HepG2 (cell line): ENCODE results near the gene CNTN5. TPM values are rescaled to one million over a fixed set of nuclear protein-coding genes. Genes with fewer than 3 reads are reported as not detected.

ENCODE experiments used
- ATAC-seq: fragments of 200-7000 bp; cut with Tn5 transposase; 3 replicates; pipeline ENCODE4 v1.9.1; 2020; ENCODE audit warnings: mild to moderate bottlenecking, moderate library complexity
- BruUV-seq: library from RNA; stranded (reverse); fragments of 400-500 nt; replicated peaks from 2 replicates; lab custom pipeline; 2021; lab: Mats Ljungman, UMichigan
- CTCF ChIA-PET: fragments of 300-600 bp; formaldehyde crosslinking; extraction: SDS; loops from one replicate; lab custom pipeline; 2021; ENCODE audit warnings: low total read pairs, inconsistent platforms, low intra/inter-chr PET ratio; lab: Yijun Ruan, JAX
- POLR2A ChIA-PET: fragments of 350-600 bp; sonication (Branson Sonifier 250); formaldehyde crosslinking; loops from one replicate; lab custom pipeline; 2020; ENCODE audit warnings: antibody characterized with exemption, inconsistent platforms; lab: Yijun Ruan, JAX
- DNase-seq: peaks from one replicate; pipeline ENCODE4 v3.0.0-alpha.2; 2015; ENCODE audit warnings: low spot score
- FAIRE-seq: peaks from 3 replicates; lab custom pipeline; 2011; peaks lifted over from hg19 to GRCh38; lab: Jason Lieb, UNC
- H2AFZ ChIP-seq: one replicate; pipeline ENCODE4 v1.6.1; 2011; ENCODE audit warnings: low read length, inconsistent platforms
- H3K27ac ChIP-seq: fragments of 300-600 bp; 3 replicates; pipeline ENCODE4 v1.8.0; 2011; ENCODE audit warnings: mixed run types, mild to moderate bottlenecking, mixed read lengths, low read length, inconsistent platforms; ENCODE audit not compliant: insufficient read depth; ENCODE audit errors: extremely low read length
- H3K27me3 ChIP-seq, 2 experiments: fragments of 200-600 bp in 1 of 2; 2 replicates in 1 of 2; 3 replicates in 1 of 2; pipeline versions ENCODE4 v1.6.0 to v1.8.0; 2011; ENCODE audit warnings: low read length in 2 of 2, mild to moderate bottlenecking in 2 of 2, moderate library complexity in 2 of 2, inconsistent platforms in 1 of 2; ENCODE audit not compliant: insufficient read depth in 2 of 2, control insufficient read depth in 1 of 2
- H3K36me3 ChIP-seq, 2 experiments: fragments of 200-600 bp in 1 of 2; replicated peaks in 1 of 2; 2 replicates in 1 of 2; 3 replicates in 1 of 2; pipeline versions ENCODE4 v1.5.1 to v1.8.0; 2011; ENCODE audit warnings: low read length in 2 of 2, inconsistent platforms in 1 of 2; ENCODE audit not compliant: insufficient read depth in 2 of 2, control insufficient read depth in 1 of 2
- H3K4me1 ChIP-seq: 2 replicates; pipeline ENCODE4 v1.5.1; 2012; ENCODE audit warnings: low read length, inconsistent platforms; ENCODE audit not compliant: insufficient read depth
- H3K4me2 ChIP-seq: 2 replicates; pipeline ENCODE4 v1.6.0; 2011; ENCODE audit warnings: low read depth, low read length, inconsistent platforms
- H3K4me3 ChIP-seq, 3 experiments: fragments of 200-600 bp in 1 of 3; sonication (generic), shearing (Covaris generic) in 1 of 3; replicated peaks in 1 of 3; 2 replicates each; pipeline ENCODE4 v1.5.1; 2011 to 2016; ENCODE audit warnings: low read length in 3 of 3, inconsistent platforms in 2 of 3, low read depth in 2 of 3, mild to moderate bottlenecking in 2 of 3, control low read depth in 1 of 3, mixed read lengths in 1 of 3; ENCODE audit not compliant: insufficient read depth in 1 of 3
- H3K79me2 ChIP-seq: one replicate; pipeline ENCODE4 v1.6.1; 2011; ENCODE audit warnings: low read length, inconsistent platforms; ENCODE audit not compliant: insufficient read depth
- H3K9ac ChIP-seq: 2 replicates; pipeline ENCODE4 v1.6.0; 2011; ENCODE audit warnings: mild to moderate bottlenecking, low read depth, low read length, inconsistent platforms; ENCODE audit not compliant: insufficient read depth
- H3K9me3 ChIP-seq: 2 replicates; pipeline ENCODE4 v1.5.1; 2012; ENCODE audit warnings: mild to moderate bottlenecking, low read length
- H4K20me1 ChIP-seq: 2 replicates; pipeline ENCODE4 v1.6.0; 2011; ENCODE audit warnings: inconsistent platforms, mild to moderate bottlenecking, low read length, moderate library complexity; ENCODE audit not compliant: insufficient read depth
- FOXC1 ChIP-seq: sonication (generic); formaldehyde crosslinking; IDR thresholded peaks from 2 replicates; pipeline ENCODE4 v1.8.0; 2022; ENCODE audit warnings: mild to moderate bottlenecking, missing genetic modification reagents, borderline replicate concordance
- IKZF1 ChIP-seq: fragments of 450-650 bp; IDR thresholded peaks from 2 replicates; pipeline ENCODE4 v1.7.1; 2016
- ISL2 ChIP-seq: sonication (generic); formaldehyde crosslinking; IDR thresholded peaks from 2 replicates; pipeline ENCODE4 v1.5.0; 2020; ENCODE audit warnings: missing genetic modification reagents
- KDM6A ChIP-seq: IDR thresholded peaks from 2 replicates; pipeline ENCODE4 v1.6.1; 2016; ENCODE audit warnings: low read depth
- KLF13 ChIP-seq: sonication (generic); formaldehyde crosslinking; IDR thresholded peaks from 2 replicates; pipeline ENCODE4 v1.4.0; 2020; ENCODE audit warnings: mild to moderate bottlenecking, missing genetic modification reagents
- KLF9 ChIP-seq: IDR thresholded peaks from 2 replicates; pipeline ENCODE4 v1.6.1; 2016; ENCODE audit warnings: low read depth
- MTF2 ChIP-seq: sonication (generic); formaldehyde crosslinking; IDR thresholded peaks from 2 replicates; pipeline ENCODE4 v1.5.0; 2020; ENCODE audit warnings: missing genetic modification reagents, borderline replicate concordance
- SSRP1 ChIP-seq: IDR thresholded peaks from 2 replicates; pipeline ENCODE4 v1.6.1; 2016; ENCODE audit warnings: control low read depth
- THYN1 ChIP-seq: sonication (generic); formaldehyde crosslinking; IDR thresholded peaks from 2 replicates; pipeline ENCODE4 v1.8.1; 2023; ENCODE audit warnings: low read depth, mild to moderate bottlenecking, moderate library complexity, missing genetic modification reagents, borderline replicate concordance
- YEATS2 ChIP-seq: sonication (generic); formaldehyde crosslinking; IDR thresholded peaks from 2 replicates; pipeline ENCODE4 v1.4.0; 2020; ENCODE audit warnings: missing genetic modification reagents, borderline replicate concordance
- ZBTB38 ChIP-seq: sonication (generic); formaldehyde crosslinking; IDR thresholded peaks from 2 replicates; pipeline ENCODE4 v1.5.1; 2020; ENCODE audit warnings: mild to moderate bottlenecking, missing genetic modification reagents
- ZNF335 ChIP-seq: sonication (generic); formaldehyde crosslinking; IDR thresholded peaks from 2 replicates; pipeline ENCODE4 v1.4.0; 2020; ENCODE audit warnings: missing genetic modification reagents
- ZNF484 ChIP-seq: sonication (generic); formaldehyde crosslinking; IDR thresholded peaks from 2 replicates; pipeline ENCODE4 v1.5.1; 2020; ENCODE audit warnings: mild to moderate bottlenecking, low read depth, missing genetic modification reagents, borderline replicate concordance
- ZNF577 ChIP-seq: sonication (generic); formaldehyde crosslinking; IDR thresholded peaks from 2 replicates; pipeline ENCODE4 v1.4.0; 2020; ENCODE audit warnings: mild to moderate bottlenecking, low read depth, missing genetic modification reagents, borderline replicate concordance
- ZNF589 ChIP-seq: sonication (generic); formaldehyde crosslinking; conservative IDR thresholded peaks from 2 replicates; pipeline ENCODE4 v1.8.0; 2022; ENCODE audit warnings: mild to moderate bottlenecking, moderate library complexity, missing genetic modification reagents
- ZNF639 ChIP-seq: conservative IDR thresholded peaks from 2 replicates; pipeline ENCODE4 v1.6.1; 2018; ENCODE audit warnings: missing genetic modification reagents
- WGBS: methylation state at CpG from one replicate; pipeline ENCODE4 v1.1.6; 2017; ENCODE audit warnings: low lambda C conversion rate; 5-methylcytosine and 5-hydroxymethylcytosine counted together
- in situ Hi-C: cut with HindIII; loops from 2 replicates; pipeline ENCODE4 v1.10.0; 2017; ENCODE audit warnings: low pct_unique_long_range_greater_than_20kb; ENCODE audit not compliant: extremely low pct_ligation_motif_present
- intact Hi-C: fragments of 100-400 bp; cut with micrococcal nuclease; formaldehyde crosslinking; loops from one replicate; pipeline ENCODE4 v1.10.0; 2022; ENCODE audit not compliant: unreplicated experiment
- polyA plus RNA-seq, 8 experiments: library from polyadenylated mRNA; depleted of rRNA in 3 of 8; stranded (reverse) in 7 of 8; unstranded in 1 of 8; fragments of >200 nt; fragmentation: Illumina TruSeq in 4 of 8; extraction: Trizol in 4 of 8; gene quantifications; 2 replicates each; pipeline versions ENCODE4 v1.2.1 to v1.2.3, GENCODE V29; 2011 to 2016; ENCODE audit warnings: low read depth in 4 of 8, missing spikeins in 1 of 8, mixed read lengths in 1 of 8; ENCODE audit not compliant: insufficient read depth in 1 of 8
- total RNA-seq, 5 experiments: library from RNA; depleted of rRNA; stranded (reverse); fragments of >200 nt; fragmentation: Illumina TruSeq; extraction: Trizol; gene quantifications; 2 replicates each; pipeline ENCODE4 v1.2.3, GENCODE V29; 2016; ENCODE audit warnings: low read depth in 1 of 5
- TF ChIP-seq, protein P1 (sequence below): sonication (generic); formaldehyde crosslinking; IDR thresholded peaks from 2 replicates; pipeline ENCODE4 v1.8.1; 2023; ENCODE audit warnings: mild to moderate bottlenecking, missing genetic modification reagents, borderline replicate concordance
- TF ChIP-seq, protein P2 (sequence below): fragments of 450-650 bp; IDR thresholded peaks from 2 replicates; pipeline ENCODE4 v1.6.1; 2017

CNTN5 gene
- total and polyA plus RNA-seq, 2 of the 13 experiments (the other 11 are each of a cell fraction or from before 2014, with no cell fraction given) = not detected

- DNase-seq = no peak
- TF ChIP-seq FOXC1 (CRISPR knock-in tag) = no peak
- no peak for TF ChIP-seq MTF2
- no peak for TF ChIP-seq ZNF639 (CRISPR knock-in tag)
- TF ChIP-seq, protein P1, sequence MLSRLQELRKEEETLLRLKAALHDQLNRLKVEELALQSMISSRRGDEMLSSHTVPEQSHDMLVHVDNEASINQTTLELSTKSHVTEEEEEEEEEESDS = no peak
- TF ChIP-seq ZNF484 (CRISPR knock-in tag) = no peak
- TF ChIP-seq KLF13 (CRISPR knock-in tag) = no peak
- TF ChIP-seq ZBTB38 (CRISPR knock-in tag) = no peak
- TF ChIP-seq IKZF1 = no peak
- no peak for TF ChIP-seq KLF9 (CRISPR knock-in tag)
- TF ChIP-seq, protein P2, sequence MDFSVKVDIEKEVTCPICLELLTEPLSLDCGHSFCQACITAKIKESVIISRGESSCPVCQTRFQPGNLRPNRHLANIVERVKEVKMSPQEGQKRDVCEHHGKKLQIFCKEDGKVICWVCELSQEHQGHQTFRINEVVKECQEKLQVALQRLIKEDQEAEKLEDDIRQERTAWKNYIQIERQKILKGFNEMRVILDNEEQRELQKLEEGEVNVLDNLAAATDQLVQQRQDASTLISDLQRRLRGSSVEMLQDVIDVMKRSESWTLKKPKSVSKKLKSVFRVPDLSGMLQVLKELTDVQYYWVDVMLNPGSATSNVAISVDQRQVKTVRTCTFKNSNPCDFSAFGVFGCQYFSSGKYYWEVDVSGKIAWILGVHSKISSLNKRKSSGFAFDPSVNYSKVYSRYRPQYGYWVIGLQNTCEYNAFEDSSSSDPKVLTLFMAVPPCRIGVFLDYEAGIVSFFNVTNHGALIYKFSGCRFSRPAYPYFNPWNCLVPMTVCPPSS = no peak
- no peak for TF ChIP-seq KDM6A (CRISPR knock-in tag)
- no peak for TF ChIP-seq THYN1 (CRISPR knock-in tag)
- TF ChIP-seq ISL2 (CRISPR knock-in tag) = no peak
- TF ChIP-seq SSRP1 (CRISPR knock-in tag) = no peak
- no peak for TF ChIP-seq ZNF577 (CRISPR knock-in tag)
- TF ChIP-seq ZNF335 (CRISPR knock-in tag) = no peak
- no peak for TF ChIP-seq ZNF589 (CRISPR knock-in tag)
- TF ChIP-seq YEATS2 (CRISPR knock-in tag) = no peak
- Histone ChIP-seq H3K79me2 (no peaks in the 10 kb centered on the region), H3K4me2 (no peak overlapping the region), H3K4me1 (no peaks in the 10 kb centered on the region), H4K20me1 (no peaks in the 10 kb centered on the region), H3K27ac (no peak overlapping the region), H3K27me3 (no peaks in the 10 kb centered on the region), H2AFZ (no peak overlapping the region), H3K9ac (no peak overlapping the region), H3K9me3 (peaks cover 41% of the 10 kb centered on the region), H3K36me3 (no peaks in the 10 kb centered on the region), H3K4me3 (no peak overlapping the region)
- in situ Hi-C loops = no loop called here
- ATAC-seq = no peak
- intact Hi-C loops = no loop called here
- no TSS peak for BruUV-seq
- ChIA-PET CTCF (no interaction called here), POLR2A (no interaction called here)
- FAIRE-seq = no peak
- 29% methylated on average over 1 of the region's 1 CpG for WGBS
Measured at GRCh38 chr11:100031973-100032372, 1011.2 kb downstream of the CNTN5 start.
